GM19025 (cell line): Measurements from ENCODE around the gene CCDC152.

Source experiments
- ATAC-seq: cut with Tn5 transposase; IDR thresholded peaks from one replicate; pipeline ENCODE4 v1.9.1; 2021; ENCODE audit warnings: mild to moderate bottlenecking, low read depth, moderate library complexity; ENCODE audit not compliant: unreplicated experiment

Gene CCDC152

GRCh38 chr5:42779083-42779482 lies 22.5 kb downstream of the CCDC152 start:
- no peak for ATAC-seq

- ATAC-seq = no peak
Observed at GRCh38 chr5:42781584-42781983, 25.0 kb downstream of the CCDC152 start.

GRCh38 chr5:42784132-42784531 lies 27.5 kb downstream of the CCDC152 start:
- no peak for ATAC-seq

GRCh38 chr5:42785756-42786155 lies 29.1 kb downstream of the CCDC152 start:
- no peak for ATAC-seq

- ATAC-seq = no peak
Observed at GRCh38 chr5:42787073-42787472, 30.5 kb downstream of the CCDC152 start.

- ATAC-seq = no peak
Observed at GRCh38 chr5:42787845-42788244, 31.2 kb downstream of the CCDC152 start.

- ATAC-seq = no peak
Observed at GRCh38 chr5:42791151-42791550, 34.5 kb downstream of the CCDC152 start.

GRCh38 chr5:42798284-42799240 lies 41.9 kb downstream of the CCDC152 start:
- ATAC-seq = no peak

GRCh38 chr5:42799241-42799608 lies 42.6 kb downstream of the CCDC152 start:
- ATAC-seq = no peak

- ATAC-seq = no peak
Observed at GRCh38 chr5:42799668-42800114, 43.1 kb downstream of the CCDC152 start.

GRCh38 chr5:42800748-42801330 lies 44.2 kb downstream of the CCDC152 start:
- ATAC-seq = no peak

GRCh38 chr5:42801516-42802166 lies 45.0 kb downstream of the CCDC152 start:
- ATAC-seq = no peak

- ATAC-seq = no peak
Observed at GRCh38 chr5:42804717-42805339, 48.2 kb downstream of the CCDC152 start.

GRCh38 chr5:42806004-42806700 lies 49.5 kb downstream of the CCDC152 start:
- ATAC-seq = no peak

GRCh38 chr5:42806701-42807262 lies 50.2 kb downstream of the CCDC152 start:
- no peak for ATAC-seq

GRCh38 chr5:42807722-42808447 lies 51.3 kb downstream of the CCDC152 start:
- no peak for ATAC-seq

GRCh38 chr5:42808888-42809611 lies 52.4 kb downstream of the CCDC152 start:
- no peak for ATAC-seq

- ATAC-seq = no peak
Observed at GRCh38 chr5:42810834-42811590, 54.4 kb downstream of the CCDC152 start.
